Mesendoderm (in vitro differentiated cells): ENCODE measurements around the gene NR2E1.

Experiments
- DNase-seq: peaks from one replicate; pipeline ENCODE4 v3.0.0; 2013
- H2AK5ac ChIP-seq: 2 replicates; pipeline ENCODE4 v1.6.1; 2013; ENCODE audit warnings: low read length, inconsistent platforms
- H2BK120ac ChIP-seq: 2 replicates; pipeline ENCODE4 v1.6.1; 2013; ENCODE audit warnings: low read depth, mild to moderate bottlenecking, low read length, moderate library complexity, mixed read lengths
- H2BK15ac ChIP-seq: replicated peaks from 2 replicates; pipeline ENCODE4 v1.6.1; 2013; ENCODE audit warnings: low read depth, mild to moderate bottlenecking, moderate library complexity
- H2BK5ac ChIP-seq: 2 replicates; pipeline ENCODE4 v1.6.1; 2013; ENCODE audit warnings: low read length, inconsistent platforms
- H3K18ac ChIP-seq: 2 replicates; pipeline ENCODE4 v1.6.1; 2013; ENCODE audit warnings: mild to moderate bottlenecking, low read length, mixed read lengths
- H3K23ac ChIP-seq: one replicate; pipeline ENCODE4 v1.6.1; 2013; ENCODE audit warnings: low read length
- H3K27ac ChIP-seq: 2 replicates; pipeline ENCODE4 v1.5.1; 2013; ENCODE audit warnings: low read depth, mild to moderate bottlenecking, inconsistent platforms, low read length, moderate library complexity
- H3K27me3 ChIP-seq: 2 replicates; pipeline ENCODE4 v1.6.1; 2013; ENCODE audit warnings: low read length, control low read depth, mild to moderate bottlenecking, inconsistent platforms; ENCODE audit not compliant: insufficient read depth, poor library complexity
- H3K36me3 ChIP-seq: 2 replicates; pipeline ENCODE4 v1.6.1; 2013; ENCODE audit warnings: low read length, inconsistent platforms; ENCODE audit not compliant: control insufficient read depth, insufficient read depth
- H3K4ac ChIP-seq: one replicate; pipeline ENCODE4 v1.6.1; 2013; ENCODE audit warnings: low read depth, mild to moderate bottlenecking, low read length, moderate library complexity
- H3K4me1 ChIP-seq: 2 replicates; pipeline ENCODE4 v1.6.1; 2013; ENCODE audit warnings: low read depth, low read length, inconsistent platforms; ENCODE audit not compliant: control insufficient read depth
- H3K4me2 ChIP-seq: 2 replicates; pipeline ENCODE4 v1.6.1; 2013; ENCODE audit warnings: low read length
- H3K4me3 ChIP-seq: 2 replicates; pipeline ENCODE4 v1.5.1; 2013; ENCODE audit warnings: mild to moderate bottlenecking, low read length
- H3K56ac ChIP-seq: one replicate; pipeline ENCODE4 v1.6.1; 2013; ENCODE audit warnings: low read length
- H3K79me1 ChIP-seq: 2 replicates; pipeline ENCODE4 v1.6.1; 2013; ENCODE audit warnings: low read length, inconsistent platforms
- H3K79me2 ChIP-seq: 2 replicates; pipeline ENCODE4 v1.6.1; 2013; ENCODE audit warnings: mild to moderate bottlenecking, low read length; ENCODE audit not compliant: control insufficient read depth, insufficient read depth
- H3K9ac ChIP-seq: 2 replicates; pipeline ENCODE4 v1.6.1; 2013; ENCODE audit warnings: low read length, inconsistent platforms
- H4K5ac ChIP-seq: one replicate; pipeline ENCODE4 v1.6.1; 2013; ENCODE audit warnings: low read length
- H4K8ac ChIP-seq: one replicate; pipeline ENCODE4 v1.6.1; 2013; ENCODE audit warnings: low read depth, mild to moderate bottlenecking, control low read depth, low read length, moderate library complexity
- WGBS: extraction: QIAGEN DNeasy Blood & Tissue Kit; methylation state at CpG from one replicate; pipeline ENCODE4 v1.1.7; 2013; ENCODE audit warnings: low lambda C conversion rate, missing lambda C conversion rate; ENCODE audit not compliant: insufficient coverage; ENCODE audit errors: extremely low coverage; 5-methylcytosine and 5-hydroxymethylcytosine counted together

Gene NR2E1

GRCh38 chr6:108163644-108164542, 1.9 kb upstream of the NR2E1 start:
- no peak overlapping the region for H2BK5ac ChIP-seq
- peaks cover 2% of the 10 kb centered on the region for H3K4me1 ChIP-seq
- no peak overlapping the region for H3K18ac ChIP-seq
- no peak overlapping the region for H3K9ac ChIP-seq
- H2AK5ac ChIP-seq, result no peak overlapping the region
- no peak overlapping the region for H3K4me3 ChIP-seq
- H3K23ac ChIP-seq, result no peak overlapping the region
- no peak overlapping the region for H3K27ac ChIP-seq
- no peak overlapping the region for H2BK15ac ChIP-seq
- no peaks in the 10 kb centered on the region for H3K36me3 ChIP-seq
- no peaks in the 10 kb centered on the region for H3K79me1 ChIP-seq
- WGBS, result no CpG with 5 or more reads among the region's 41 CpGs
- no peak overlapping the region for H2BK120ac ChIP-seq
- H3K56ac ChIP-seq, result no peak overlapping the region
- no peak for DNase-seq
- peaks cover 87% of the 10 kb centered on the region for H3K27me3 ChIP-seq
- H3K4me2 ChIP-seq, result no peak overlapping the region
- H4K8ac ChIP-seq, result no peak overlapping the region
- no peak overlapping the region for H3K4ac ChIP-seq
- no peak overlapping the region for H4K5ac ChIP-seq
- no peaks in the 10 kb centered on the region for H3K79me2 ChIP-seq

GRCh38 chr6:108164543-108164814, 1.3 kb upstream of the NR2E1 start:
- Histone ChIP-seq H3K23ac (no peak overlapping the region), H2BK5ac (no peak overlapping the region), H3K27me3 (peaks cover 89% of the 10 kb centered on the region), H2BK120ac (no peak overlapping the region), H3K4ac (no peak overlapping the region), H3K4me3 (no peak overlapping the region), H3K56ac (no peak overlapping the region), H3K36me3 (no peaks in the 10 kb centered on the region), H3K4me1 (peaks cover 2% of the 10 kb centered on the region), H2BK15ac (no peak overlapping the region), H3K79me1 (no peaks in the 10 kb centered on the region), H3K79me2 (no peaks in the 10 kb centered on the region), H3K9ac (no peak overlapping the region), H4K5ac (no peak overlapping the region), H3K4me2 (peak overlapping the region; percentile 51), H4K8ac (no peak overlapping the region), H3K27ac (no peak overlapping the region), H2AK5ac (no peak overlapping the region), H3K18ac (no peak overlapping the region)
- no CpG with 5 or more reads among the region's 17 CpGs for whole genome bisulfite sequencing
- DNase-seq, result no peak

GRCh38 chr6:108164815-108165706, 761 bp upstream of the NR2E1 start:
- Histone ChIP-seq H3K27me3 (peaks cover 92% of the 10 kb centered on the region), H2AK5ac (no peak overlapping the region), H3K56ac (no peak overlapping the region), H3K4ac (no peak overlapping the region), H4K5ac (no peak overlapping the region), H2BK5ac (no peak overlapping the region), H3K79me1 (no peaks in the 10 kb centered on the region), H3K36me3 (no peaks in the 10 kb centered on the region), H3K79me2 (no peaks in the 10 kb centered on the region), H3K23ac (no peak overlapping the region), H2BK120ac (no peak overlapping the region), H3K4me2 (peak overlapping the region; percentile 51), H2BK15ac (no peak overlapping the region), H3K4me1 (peaks cover 2% of the 10 kb centered on the region), H3K27ac (no peak overlapping the region), H4K8ac (no peak overlapping the region), H3K4me3 (no peak overlapping the region), H3K18ac (no peak overlapping the region), H3K9ac (no peak overlapping the region)
- WGBS, result no CpG with 5 or more reads among the region's 69 CpGs
- DNase-seq, result no peak

DNA sequence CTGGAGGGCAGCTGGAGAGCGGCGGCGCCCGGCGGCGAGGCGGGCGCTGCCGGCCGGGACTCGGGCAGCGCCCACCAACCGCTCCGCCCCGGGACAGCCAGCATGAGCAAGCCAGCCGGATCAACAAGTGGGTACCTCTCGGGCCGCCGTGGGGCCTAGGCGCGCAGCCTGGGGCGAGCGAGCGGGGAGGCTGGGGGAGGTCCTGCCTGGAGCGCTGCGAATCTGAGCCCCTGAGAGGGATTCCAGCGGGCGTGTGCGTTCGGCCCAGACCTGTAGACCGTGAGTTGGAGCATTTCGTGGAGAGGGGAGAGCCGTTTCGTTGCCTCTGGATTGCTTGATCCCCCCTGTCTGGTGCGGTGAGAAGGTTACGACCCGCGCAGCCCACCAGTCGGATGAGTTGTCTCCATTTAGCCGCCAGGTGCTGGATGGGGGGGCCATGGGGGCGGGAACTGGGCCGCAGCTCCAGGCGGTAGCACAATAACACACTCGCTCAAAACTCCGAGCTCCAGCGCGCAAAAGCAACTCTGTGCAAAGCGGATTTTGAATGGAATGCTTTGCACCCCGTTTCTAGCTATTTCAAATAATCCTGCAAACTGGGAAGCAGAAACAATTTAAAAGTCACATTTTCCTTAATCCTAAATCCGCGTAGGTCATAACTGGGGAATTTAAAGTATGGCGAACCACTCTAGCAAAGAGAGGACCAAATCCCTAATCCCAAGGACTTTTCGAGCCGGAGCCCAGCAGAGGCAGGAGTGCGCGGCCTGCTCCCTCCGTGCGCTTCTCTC, 1.0 kb downstream of the NR2E1 start:
- Histone ChIP-seq H2AK5ac (no peak overlapping the region), H3K27ac (no peak overlapping the region), H3K27me3 (peaks cover 92% of the 10 kb centered on the region), H4K5ac (no peak overlapping the region), H2BK15ac (no peak overlapping the region), H3K79me1 (no peaks in the 10 kb centered on the region), H3K36me3 (no peaks in the 10 kb centered on the region), H3K4ac (no peak overlapping the region), H2BK120ac (no peak overlapping the region), H3K4me3 (no peak overlapping the region), H3K56ac (peak overlapping the region; percentile 51), H3K4me1 (peaks cover 2% of the 10 kb centered on the region), H3K4me2 (peak overlapping the region; percentile 84), H3K18ac (no peak overlapping the region), H4K8ac (no peak overlapping the region), H3K79me2 (no peaks in the 10 kb centered on the region), H3K23ac (no peak overlapping the region), H3K9ac (peak overlapping the region; percentile 62), H2BK5ac (no peak overlapping the region)
- no peak for DNase-seq
- WGBS, result no CpG with 5 or more reads among the region's 58 CpGs

DNA sequence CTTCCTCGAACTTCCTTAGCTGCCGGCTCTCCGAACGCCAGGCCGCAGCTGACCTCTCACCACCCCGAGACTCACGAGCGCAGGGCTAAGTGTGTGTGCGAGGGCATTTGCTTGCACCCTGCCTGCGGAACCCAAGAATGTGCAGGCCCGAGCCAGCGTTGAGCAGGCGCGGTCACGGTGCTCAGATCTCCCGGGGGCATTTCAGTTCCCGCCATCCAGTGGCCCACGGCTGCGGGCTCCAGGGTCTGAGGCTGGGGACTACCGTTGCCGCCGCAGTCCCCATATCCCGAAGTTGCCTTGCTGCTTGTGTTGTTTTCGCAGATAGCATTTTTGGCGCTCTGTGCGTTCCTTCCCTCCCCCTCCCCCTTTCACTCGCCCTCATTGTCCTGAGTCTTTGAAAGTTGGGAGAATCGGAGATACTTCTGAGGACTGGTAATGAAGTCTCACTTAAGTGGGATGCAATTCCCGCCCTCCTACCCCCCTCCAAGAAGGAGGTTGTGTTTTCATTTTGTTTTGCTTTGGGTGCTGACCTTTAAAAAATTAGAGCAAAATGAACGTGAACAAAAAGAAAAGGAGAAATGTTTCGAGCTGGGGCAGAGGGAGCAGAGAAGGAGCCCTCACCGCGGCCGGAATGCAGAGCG, 1.7 kb downstream of the NR2E1 start:
- H3K27ac ChIP-seq, result no peak overlapping the region
- H3K4me1 ChIP-seq, result peaks cover 2% of the 10 kb centered on the region
- H3K4ac ChIP-seq, result no peak overlapping the region
- no peak overlapping the region for H3K18ac ChIP-seq
- H2BK5ac ChIP-seq, result no peak overlapping the region
- peak overlapping the region; percentile 16 for H3K4me3 ChIP-seq
- H3K4me2 ChIP-seq, result peak overlapping the region; percentile 84
- peak overlapping the region; percentile 62 for H3K9ac ChIP-seq
- H3K79me1 ChIP-seq, result no peaks in the 10 kb centered on the region
- peak overlapping the region; percentile 15 for H3K23ac ChIP-seq
- no CpG with 5 or more reads among the region's 35 CpGs for WGBS
- no peak overlapping the region for H4K5ac ChIP-seq
- H4K8ac ChIP-seq, result no peak overlapping the region
- H3K36me3 ChIP-seq, result no peaks in the 10 kb centered on the region
- peaks cover 92% of the 10 kb centered on the region for H3K27me3 ChIP-seq
- H2AK5ac ChIP-seq, result no peak overlapping the region
- H3K56ac ChIP-seq, result peak overlapping the region; percentile 44
- H3K79me2 ChIP-seq, result no peaks in the 10 kb centered on the region
- DNase-seq, result peak; percentile 89
- H2BK15ac ChIP-seq, result no peak overlapping the region
- H2BK120ac ChIP-seq, result no peak overlapping the region
